SK-N-SH treated with all-trans-retinoic acid at 6 μM for 48 hours (cell line): ENCODE results near the gene CNGA4.

Source experiments
- ARNTL ChIP-seq: fragments of 450-650 bp; formaldehyde crosslinking; IDR thresholded peaks from 2 replicates; pipeline ENCODE4 v1.5.0; 2020; ENCODE audit warnings: low read depth, mild to moderate bottlenecking, moderate library complexity, borderline replicate concordance
- CREB5 ChIP-seq: fragments of 250-450 bp; sonication (Bioruptor Pico); IDR thresholded peaks from 2 replicates; pipeline ENCODE4 v1.5.1; 2020; ENCODE audit warnings: low read depth, mild to moderate bottlenecking, moderate library complexity
- GLIS3 ChIP-seq: fragments of 250-450 bp; sonication (Bioruptor Pico); IDR thresholded peaks from 2 replicates; pipeline ENCODE4 v1.5.0; 2020; ENCODE audit warnings: mild to moderate bottlenecking, moderate library complexity
- ISL1 ChIP-seq: fragments of 250-450 bp; sonication (Bioruptor Pico); IDR thresholded peaks from 2 replicates; pipeline ENCODE4 v2.1.2; 2022; ENCODE audit warnings: mild to moderate bottlenecking, moderate library complexity
- RARB ChIP-seq: fragments of 250-450 bp; sonication (Bioruptor Pico); IDR thresholded peaks from 2 replicates; pipeline ENCODE4 v1.8.0; 2021; ENCODE audit warnings: mild to moderate bottlenecking, moderate library complexity
- SNAI2 ChIP-seq: fragments of 250-450 bp; sonication (Bioruptor Pico); IDR thresholded peaks from 2 replicates; pipeline ENCODE4 v1.5.0; 2020; ENCODE audit warnings: mild to moderate bottlenecking, moderate library complexity
- TCF4 ChIP-seq: fragments of 250-450 bp; sonication (Bioruptor Pico); IDR thresholded peaks from 2 replicates; pipeline ENCODE4 v1.8.0; 2021; ENCODE audit warnings: mild to moderate bottlenecking, moderate library complexity, borderline replicate concordance
- TSHZ2 ChIP-seq: fragments of 250-450 bp; sonication (Bioruptor Pico); IDR thresholded peaks from 2 replicates; pipeline ENCODE4 v1.5.0; 2020; ENCODE audit warnings: mild to moderate bottlenecking, moderate library complexity
- ZFP30 ChIP-seq: fragments of 450-650 bp; formaldehyde crosslinking; IDR thresholded peaks from 2 replicates; pipeline ENCODE4 v1.5.0; 2022; ENCODE audit warnings: mild to moderate bottlenecking, moderate library complexity
- TF ChIP-seq, protein P1 (sequence below): fragments of 250-450 bp; sonication (Bioruptor Pico); IDR thresholded peaks from 2 replicates; pipeline ENCODE4 v1.5.1; 2021; ENCODE audit warnings: mild to moderate bottlenecking, moderate library complexity
- TF ChIP-seq, protein P2 (sequence below): fragments of 250-450 bp; sonication (Bioruptor Pico); IDR thresholded peaks from 2 replicates; pipeline ENCODE4 v1.8.0; 2020; ENCODE audit warnings: mild to moderate bottlenecking, moderate library complexity, borderline replicate concordance

- TF ChIP-seq SNAI2 (CRISPR knock-in tag) (no peak), ZFP30 (no peak), TSHZ2 (CRISPR knock-in tag) (no peak), GLIS3 (CRISPR knock-in tag) (no peak), ARNTL (CRISPR knock-in tag) (no peak), ISL1 (CRISPR knock-in tag) (no peak), TCF4 (no peak), CREB5 (no peak), RARB (CRISPR knock-in tag) (no peak)
- TF ChIP-seq, protein P1, sequence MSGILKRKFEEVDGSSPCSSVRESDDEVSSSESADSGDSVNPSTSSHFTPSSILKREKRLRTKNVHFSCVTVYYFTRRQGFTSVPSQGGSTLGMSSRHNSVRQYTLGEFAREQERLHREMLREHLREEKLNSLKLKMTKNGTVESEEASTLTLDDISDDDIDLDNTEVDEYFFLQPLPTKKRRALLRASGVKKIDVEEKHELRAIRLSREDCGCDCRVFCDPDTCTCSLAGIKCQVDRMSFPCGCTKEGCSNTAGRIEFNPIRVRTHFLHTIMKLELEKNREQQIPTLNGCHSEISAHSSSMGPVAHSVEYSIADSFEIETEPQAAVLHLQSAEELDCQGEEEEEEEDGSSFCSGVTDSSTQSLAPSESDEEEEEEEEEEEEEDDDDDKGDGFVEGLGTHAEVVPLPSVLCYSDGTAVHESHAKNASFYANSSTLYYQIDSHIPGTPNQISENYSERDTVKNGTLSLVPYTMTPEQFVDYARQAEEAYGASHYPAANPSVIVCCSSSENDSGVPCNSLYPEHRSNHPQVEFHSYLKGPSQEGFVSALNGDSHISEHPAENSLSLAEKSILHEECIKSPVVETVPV (CRISPR knock-in tag): no peak
- TF ChIP-seq, protein P2, sequence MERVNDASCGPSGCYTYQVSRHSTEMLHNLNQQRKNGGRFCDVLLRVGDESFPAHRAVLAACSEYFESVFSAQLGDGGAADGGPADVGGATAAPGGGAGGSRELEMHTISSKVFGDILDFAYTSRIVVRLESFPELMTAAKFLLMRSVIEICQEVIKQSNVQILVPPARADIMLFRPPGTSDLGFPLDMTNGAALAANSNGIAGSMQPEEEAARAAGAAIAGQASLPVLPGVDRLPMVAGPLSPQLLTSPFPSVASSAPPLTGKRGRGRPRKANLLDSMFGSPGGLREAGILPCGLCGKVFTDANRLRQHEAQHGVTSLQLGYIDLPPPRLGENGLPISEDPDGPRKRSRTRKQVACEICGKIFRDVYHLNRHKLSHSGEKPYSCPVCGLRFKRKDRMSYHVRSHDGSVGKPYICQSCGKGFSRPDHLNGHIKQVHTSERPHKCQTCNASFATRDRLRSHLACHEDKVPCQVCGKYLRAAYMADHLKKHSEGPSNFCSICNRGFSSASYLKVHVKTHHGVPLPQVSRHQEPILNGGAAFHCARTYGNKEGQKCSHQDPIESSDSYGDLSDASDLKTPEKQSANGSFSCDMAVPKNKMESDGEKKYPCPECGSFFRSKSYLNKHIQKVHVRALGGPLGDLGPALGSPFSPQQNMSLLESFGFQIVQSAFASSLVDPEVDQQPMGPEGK (CRISPR knock-in tag): no peak
These were observed 1.1 kb upstream of the CNGA4 start for GRCh38 chr11:6237761-6238302.
